GM21825 (cell line): Measurements from ENCODE around the gene CELSR2.
"Not testable (repeated sequence)": the region's sequence is repeated elsewhere in the genome, so short reads cannot be mapped to it uniquely, and the experiment has no call there.

Source experiments
- ATAC-seq: cut with Tn5 transposase; IDR thresholded peaks from one replicate; pipeline ENCODE4 v1.9.1; 2021; ENCODE audit warnings: mild to moderate bottlenecking, moderate library complexity; ENCODE audit not compliant: unreplicated experiment

Gene CELSR2

GRCh38 chr1:109298666-109299557 lies 49.6 kb downstream of the CELSR2 start:
- no peak for ATAC-seq

- no peak for ATAC-seq
Observed at GRCh38 chr1:109299558-109300343, 50.4 kb downstream of the CELSR2 start.

- ATAC-seq, result no peak
Observed at GRCh38 chr1:109300650-109301151, 51.4 kb downstream of the CELSR2 start.

- ATAC-seq, result no peak
Observed at GRCh38 chr1:109301874-109302273, 52.5 kb downstream of the CELSR2 start.

DNA sequence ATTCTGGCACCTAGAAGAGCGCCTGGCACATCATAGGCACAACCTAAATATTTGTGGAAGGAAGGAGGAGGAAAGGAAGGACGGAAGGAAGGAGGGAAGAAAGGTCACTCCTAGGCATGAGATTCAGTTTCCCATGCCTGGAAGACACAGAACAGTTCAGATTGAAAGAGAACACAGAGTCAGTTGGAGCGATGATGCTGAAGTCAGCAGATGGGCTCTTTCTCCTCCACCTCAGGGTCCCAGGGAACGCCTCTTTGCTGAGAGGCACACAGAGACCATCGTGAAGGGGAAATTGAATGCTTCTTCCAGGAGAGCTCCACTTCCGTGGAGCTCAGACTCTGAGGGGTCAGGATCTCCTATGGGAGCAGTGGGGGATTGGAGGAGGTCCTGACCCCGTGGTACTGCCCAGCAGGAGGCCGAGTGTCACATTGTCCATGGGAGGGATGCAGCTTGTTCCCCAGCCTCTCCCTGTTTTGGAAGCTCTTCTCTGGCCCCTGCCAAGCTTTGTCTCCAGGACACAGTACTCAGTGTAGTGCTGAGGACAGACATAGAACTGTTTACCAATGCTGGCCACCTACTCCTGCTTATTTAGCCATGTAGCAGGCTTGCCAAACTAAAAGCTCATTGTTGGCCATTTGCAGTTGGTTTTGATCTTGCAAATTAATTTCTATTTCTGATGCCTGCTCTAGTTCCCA lies 55.0 kb downstream of the CELSR2 start:
- ATAC-seq, result no peak

- not testable (repeated sequence) for ATAC-seq
Observed at GRCh38 chr1:109305991-109306390, 56.7 kb downstream of the CELSR2 start.

DNA sequence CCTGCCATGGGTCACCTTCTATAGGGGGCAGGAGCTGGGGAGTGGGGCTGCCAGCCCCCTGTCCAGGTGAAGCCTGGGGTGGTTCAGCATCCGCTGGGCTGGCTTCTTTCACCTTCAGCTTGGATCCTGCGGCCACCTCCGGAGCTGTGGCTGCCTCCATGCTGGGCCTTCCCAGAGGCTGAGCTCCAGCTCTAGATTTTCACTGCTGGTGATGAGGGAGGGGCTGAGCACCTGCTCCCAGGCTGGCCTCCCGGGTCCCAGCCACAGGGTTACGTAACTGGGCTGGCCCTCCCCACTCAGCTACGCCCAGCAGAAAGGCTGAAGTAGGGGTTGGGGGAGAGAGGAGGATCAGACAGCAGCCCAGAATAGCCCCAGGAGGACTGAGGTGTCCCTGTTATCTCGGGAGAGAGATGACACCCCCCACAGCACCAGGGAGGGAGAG lies 57.5 kb downstream of the CELSR2 start, which contains the start of gene MYBPHL:
Gene MYBPHL, minus strand, starts transcription at position 180 of the 442 bp plus-strand sequence. Its CDS starts 20 bp downstream, at position 160.
- no peak for ATAC-seq

- no peak for ATAC-seq
Observed at GRCh38 chr1:109307274-109308021, 58.1 kb downstream of the CELSR2 start.

DNA sequence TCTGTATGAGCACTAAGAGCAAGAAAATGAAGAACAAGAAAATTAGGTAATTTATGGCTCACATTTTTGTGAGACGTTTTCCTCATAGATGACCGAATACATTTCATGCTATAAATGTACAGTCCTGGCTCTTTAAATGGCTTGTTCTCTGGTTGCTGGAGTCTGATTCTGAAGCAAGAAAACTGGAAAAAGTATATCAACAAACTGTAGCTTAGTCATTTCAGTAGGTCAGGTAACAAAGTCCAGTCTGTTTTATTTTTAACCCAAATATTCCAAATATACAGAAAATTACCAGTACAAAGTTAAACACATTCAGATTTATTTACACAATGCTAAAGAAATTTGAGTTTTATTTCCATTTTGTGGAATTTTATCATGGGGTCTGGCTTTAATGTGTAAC lies 60.0 kb downstream of the CELSR2 start:
- no peak for ATAC-seq

GRCh38 chr1:109312246-109312645 lies 62.9 kb downstream of the CELSR2 start:
- ATAC-seq, result no peak

DNA sequence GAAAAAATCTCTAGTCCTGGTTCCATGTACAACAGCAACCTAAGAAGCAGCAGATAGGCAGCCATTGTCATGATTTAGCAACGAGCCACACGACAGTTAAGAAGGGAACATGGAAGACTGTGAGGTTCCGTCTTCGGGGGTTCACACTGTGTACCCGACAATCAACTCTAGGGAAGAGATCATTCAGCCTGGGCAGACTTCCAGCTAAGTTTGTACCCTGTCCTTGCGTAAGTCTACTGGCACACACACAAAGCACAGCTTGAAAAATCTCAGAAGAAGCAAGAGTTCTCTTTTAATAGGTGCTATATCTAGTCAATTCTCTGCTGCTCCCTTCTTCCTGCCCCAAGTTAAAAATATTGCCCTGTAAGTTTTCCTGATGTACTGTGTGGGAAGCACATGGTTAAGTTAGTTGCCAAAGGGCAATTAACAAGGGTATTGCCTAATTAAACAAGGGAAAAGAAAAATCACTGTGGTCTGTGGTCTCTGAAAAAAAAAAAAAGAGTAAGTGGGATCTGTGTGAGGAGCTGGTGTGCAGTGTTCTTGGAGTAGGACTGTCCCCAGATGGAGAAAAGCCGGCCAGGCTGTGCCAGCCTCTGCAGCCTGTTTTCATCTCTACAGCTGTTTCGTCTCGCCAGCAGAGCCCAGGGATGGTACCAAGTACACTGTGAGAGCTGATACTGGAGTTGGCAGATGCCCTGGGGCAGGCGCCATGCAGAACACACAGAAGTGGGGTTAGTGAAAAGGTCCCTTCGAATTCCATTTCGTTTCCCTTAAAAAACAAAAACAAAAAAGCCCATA lies 63.8 kb downstream of the CELSR2 start:
- no peak for ATAC-seq

DNA sequence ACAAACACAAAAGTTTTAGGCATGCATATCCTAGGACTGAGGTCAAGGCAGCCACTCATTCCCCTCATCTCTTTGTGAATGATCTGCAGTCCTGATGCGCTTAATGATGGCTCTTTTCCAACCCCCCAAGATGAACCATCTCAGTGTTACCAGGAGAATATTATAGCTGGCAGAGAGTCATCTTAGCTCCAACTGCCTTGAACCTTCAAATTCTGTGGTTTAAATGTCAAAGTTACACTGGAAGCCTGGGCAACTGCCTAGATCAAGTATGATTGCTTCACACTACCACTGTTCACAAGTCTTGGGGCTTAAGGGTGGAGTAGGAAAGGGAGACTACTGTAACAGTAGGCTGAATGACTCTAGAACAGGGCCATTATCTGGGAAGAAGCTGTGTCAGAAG lies 65.5 kb downstream of the CELSR2 start:
- ATAC-seq, result no peak

GRCh38 chr1:109315288-109315687 lies 65.9 kb downstream of the CELSR2 start:
- no peak for ATAC-seq

- ATAC-seq, result no peak
Observed at GRCh38 chr1:109316506-109316905, 67.2 kb downstream of the CELSR2 start.

- no peak for ATAC-seq
Observed at GRCh38 chr1:109319114-109319513, 69.8 kb downstream of the CELSR2 start.

DNA sequence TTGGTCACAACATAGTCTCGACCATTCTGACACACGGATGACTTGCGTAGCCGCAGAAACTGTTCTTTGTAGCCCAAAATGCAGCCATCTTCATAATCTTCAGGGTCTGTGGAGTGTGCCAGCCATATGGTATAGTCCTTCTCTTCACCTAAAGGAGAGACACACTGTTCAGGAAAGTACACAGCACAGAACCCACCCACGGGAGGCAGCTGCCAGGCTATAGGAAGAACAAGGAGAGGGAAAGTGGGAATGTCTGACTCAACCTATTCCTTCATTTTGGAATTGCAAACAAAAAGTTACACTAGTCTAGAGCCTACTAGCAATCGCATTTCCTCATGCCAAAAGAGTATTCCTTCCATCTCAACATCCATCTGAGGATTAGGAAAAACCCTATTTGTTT lies 73.6 kb downstream of the CELSR2 start:
- ATAC-seq, result no peak
